HEK293 (cell line): Measurements from ENCODE around the gene TBC1D5.

ENCODE experiments used
- CTCF ChIA-PET: fragments of 350-600 bp; formaldehyde crosslinking; extraction: SDS; loops from one replicate; lab custom pipeline; 2021; ENCODE audit warnings: antibody characterized with exemption; lab: Yijun Ruan, JAX
- POLR2A ChIA-PET: fragments of 300-600 bp; formaldehyde crosslinking; extraction: SDS; loops from one replicate; lab custom pipeline; 2020; ENCODE audit warnings: antibody characterized with exemption, inconsistent platforms; lab: Yijun Ruan, JAX
- H3K27ac ChIP-seq: fragments of 200-500 bp; sonication (Bioruptor generic); 2 replicates; pipeline ENCODE4 v1.5.1; 2014; ENCODE audit warnings: low read depth, low read length, control low read depth, inconsistent platforms; ENCODE audit errors: extremely low read depth
- H3K36me3 ChIP-seq, 2 experiments: fragments of 200-500 bp in 1 of 2; sonication (Bioruptor generic) in 1 of 2; 1 replicate in 1 of 2; 2 replicates in 1 of 2; pipeline ENCODE4 v1.5.1; 2014 to 2017; ENCODE audit warnings: inconsistent platforms in 2 of 2, low read length in 2 of 2; ENCODE audit not compliant: control insufficient read depth in 2 of 2, insufficient read depth in 1 of 2
- H3K4me1 ChIP-seq: fragments of 200-500 bp; sonication (Bioruptor generic); 2 replicates; pipeline ENCODE4 v1.5.1; 2014; ENCODE audit warnings: mild to moderate bottlenecking, low read length, inconsistent platforms; ENCODE audit not compliant: control insufficient read depth, insufficient read depth
- H3K4me3 ChIP-seq: 2 replicates; pipeline ENCODE4 v1.5.1; 2011; ENCODE audit warnings: low read depth, mild to moderate bottlenecking, control low read depth, low read length, moderate library complexity
- H3K9me3 ChIP-seq: fragments of 200-500 bp; sonication (Bioruptor generic); 2 replicates; pipeline ENCODE4 v1.5.1; 2014; ENCODE audit warnings: low read depth, low read length, inconsistent platforms; ENCODE audit not compliant: control insufficient read depth, insufficient read depth
- FEZF1 ChIP-seq: fragments of 450-650 bp; formaldehyde crosslinking; IDR thresholded peaks from 2 replicates; pipeline ENCODE4 v1.5.1; 2016; ENCODE audit warnings: missing biosample characterization, missing genetic modification characterization
- GLI2 ChIP-seq: fragments of 450-650 bp; formaldehyde crosslinking; IDR thresholded peaks from 2 replicates; pipeline ENCODE4; 2017; ENCODE audit warnings: missing biosample characterization, missing genetic modification characterization, low read depth, borderline replicate concordance
- KLF8 ChIP-seq: fragments of 450-650 bp; formaldehyde crosslinking; IDR thresholded peaks from 2 replicates; pipeline ENCODE4 v1.5.1; 2016; ENCODE audit warnings: missing biosample characterization, missing genetic modification characterization
- KLF9 ChIP-seq: fragments of 450-650 bp; formaldehyde crosslinking; IDR thresholded peaks from 2 replicates; pipeline ENCODE4 v1.5.1; 2016; ENCODE audit warnings: missing biosample characterization, missing genetic modification characterization, low read depth
- OSR2 ChIP-seq: fragments of 450-650 bp; formaldehyde crosslinking; IDR thresholded peaks from 2 replicates; pipeline ENCODE4 v1.5.1; 2016; ENCODE audit warnings: missing biosample characterization, missing genetic modification characterization
- PRDM1 ChIP-seq: fragments of 450-650 bp; formaldehyde crosslinking; IDR thresholded peaks from 2 replicates; pipeline ENCODE4; 2016; ENCODE audit warnings: missing biosample characterization, missing genetic modification characterization
- SCRT2 ChIP-seq: fragments of 450-650 bp; formaldehyde crosslinking; IDR thresholded peaks from 2 replicates; pipeline ENCODE4 v1.5.1; 2016; ENCODE audit warnings: missing biosample characterization, missing genetic modification characterization
- TCF7L2 ChIP-seq: IDR thresholded peaks from 2 replicates; pipeline ENCODE4 v1.6.1; 2011; ENCODE audit warnings: low read depth, mild to moderate bottlenecking, inconsistent platforms, low read length, moderate library complexity, borderline replicate concordance
- ZBTB48 ChIP-seq: fragments of 450-650 bp; formaldehyde crosslinking; IDR thresholded peaks from 2 replicates; pipeline ENCODE4 v1.5.1; 2016; ENCODE audit warnings: missing biosample characterization, missing genetic modification characterization
- ZFP37 ChIP-seq: fragments of 450-650 bp; formaldehyde crosslinking; IDR thresholded peaks from 2 replicates; pipeline ENCODE4 v1.5.1; 2016; ENCODE audit warnings: missing biosample characterization, missing genetic modification characterization
- ZFP41 ChIP-seq: fragments of 450-650 bp; formaldehyde crosslinking; IDR thresholded peaks from 2 replicates; pipeline ENCODE4 v1.5.1; 2016; ENCODE audit warnings: missing biosample characterization, missing genetic modification characterization, borderline replicate concordance
- ZIC2 ChIP-seq: fragments of 450-650 bp; formaldehyde crosslinking; IDR thresholded peaks from 2 replicates; pipeline ENCODE4 v1.5.1; 2016; ENCODE audit warnings: missing biosample characterization, missing genetic modification characterization
- ZNF223 ChIP-seq: fragments of 450-650 bp; formaldehyde crosslinking; IDR thresholded peaks from 2 replicates; pipeline ENCODE4 v1.5.1; 2016; ENCODE audit warnings: missing biosample characterization, missing genetic modification characterization
- ZNF311 ChIP-seq: fragments of 450-650 bp; formaldehyde crosslinking; IDR thresholded peaks from 2 replicates; pipeline ENCODE4 v1.5.1; 2017; ENCODE audit warnings: missing biosample characterization, missing genetic modification characterization, borderline replicate concordance
- ZNF335 ChIP-seq: fragments of 450-650 bp; formaldehyde crosslinking; conservative IDR thresholded peaks from 2 replicates; pipeline ENCODE4 v1.5.1; 2016; ENCODE audit warnings: missing biosample characterization, missing genetic modification characterization
- ZNF404 ChIP-seq: fragments of 450-650 bp; formaldehyde crosslinking; IDR thresholded peaks from 2 replicates; pipeline ENCODE4 v1.5.1; 2017; ENCODE audit warnings: missing biosample characterization, missing genetic modification characterization
- ZNF501 ChIP-seq: fragments of 450-650 bp; formaldehyde crosslinking; IDR thresholded peaks from 2 replicates; pipeline ENCODE4 v1.5.1; 2016; ENCODE audit warnings: missing biosample characterization, missing genetic modification characterization
- ZNF658 ChIP-seq: fragments of 450-650 bp; formaldehyde crosslinking; IDR thresholded peaks from 2 replicates; pipeline ENCODE4; 2016; ENCODE audit warnings: missing biosample characterization, missing genetic modification characterization
- ZNF670 ChIP-seq: fragments of 450-650 bp; formaldehyde crosslinking; IDR thresholded peaks from 2 replicates; pipeline ENCODE4 v1.5.1; 2016; ENCODE audit warnings: missing biosample characterization, missing genetic modification characterization, low read depth
- ZNF747 ChIP-seq: fragments of 450-650 bp; formaldehyde crosslinking; IDR thresholded peaks from 2 replicates; pipeline ENCODE4 v1.5.1; 2016; ENCODE audit warnings: missing biosample characterization, missing genetic modification characterization
- TF ChIP-seq, protein P1 (sequence below): fragments of 450-650 bp; formaldehyde crosslinking; IDR thresholded peaks from 2 replicates; pipeline ENCODE4 v1.5.1; 2016; ENCODE audit warnings: missing biosample characterization, missing genetic modification characterization
- TF ChIP-seq, protein P2 (sequence below): fragments of 450-650 bp; formaldehyde crosslinking; IDR thresholded peaks from 2 replicates; pipeline ENCODE4 v1.5.1; 2017; ENCODE audit warnings: missing biosample characterization, missing genetic modification characterization
- TF ChIP-seq, protein P3 (sequence below): fragments of 450-650 bp; formaldehyde crosslinking; IDR thresholded peaks from 2 replicates; pipeline ENCODE4; 2016; ENCODE audit warnings: missing biosample characterization, missing genetic modification characterization
- TF ChIP-seq, protein P4 (sequence below): fragments of 450-650 bp; formaldehyde crosslinking; IDR thresholded peaks from 2 replicates; pipeline ENCODE4 v1.5.1; 2017; ENCODE audit warnings: missing biosample characterization, missing genetic modification characterization
- TF ChIP-seq, protein P5 (sequence below): fragments of 450-650 bp; formaldehyde crosslinking; IDR thresholded peaks from 2 replicates; pipeline ENCODE4 v1.5.1; 2017; ENCODE audit warnings: missing biosample characterization, missing genetic modification characterization
- TF ChIP-seq, protein P6 (sequence below): fragments of 450-650 bp; formaldehyde crosslinking; IDR thresholded peaks from 2 replicates; pipeline ENCODE4 v1.5.1; 2016; ENCODE audit warnings: missing biosample characterization, missing genetic modification characterization
- TF ChIP-seq, protein P7 (sequence below): fragments of 450-650 bp; formaldehyde crosslinking; IDR thresholded peaks from 2 replicates; pipeline ENCODE4 v1.5.1; 2017; ENCODE audit warnings: missing biosample characterization, missing genetic modification characterization

Gene TBC1D5

DNA sequence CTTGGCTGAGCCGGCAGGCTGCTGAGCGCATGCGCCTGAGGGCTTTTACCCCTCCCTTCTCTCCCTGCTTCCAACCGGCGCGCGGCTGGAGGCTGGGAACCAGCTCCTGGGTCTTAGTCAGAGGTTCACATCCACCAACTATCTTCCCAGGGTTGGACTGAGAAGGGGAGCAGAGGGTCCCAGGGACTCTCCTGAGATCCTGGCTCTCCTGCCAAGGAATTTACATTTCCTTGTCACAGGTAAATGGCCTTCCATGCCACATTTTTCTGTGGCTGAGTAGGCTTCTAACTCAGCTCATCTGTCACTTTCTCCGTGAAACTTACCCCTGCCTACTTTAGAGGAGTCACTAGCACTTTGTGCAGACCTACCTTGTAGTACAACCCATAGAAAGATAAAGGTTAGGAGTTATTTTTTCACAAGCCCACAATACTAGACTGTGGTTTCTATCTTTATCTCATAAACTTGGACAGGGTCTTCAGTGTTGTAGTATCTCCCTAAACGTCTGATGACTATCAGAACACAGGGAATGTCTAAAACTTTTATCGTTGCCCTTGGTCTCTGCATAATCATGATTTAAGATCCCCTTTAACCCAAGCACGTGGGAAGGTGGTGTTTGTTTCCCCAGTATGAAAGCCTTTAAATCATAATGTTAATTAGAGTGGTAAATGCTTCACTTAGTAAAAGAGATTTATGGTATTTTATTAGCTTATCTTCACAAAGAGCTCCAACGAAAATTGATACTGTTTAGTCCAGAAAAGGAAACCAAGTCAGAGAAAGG is 638 bp upstream of the TBC1D5 start:
- Histone ChIP-seq H3K9me3 (no peaks in the 10 kb centered on the region), H3K4me3 (peak overlapping the region; percentile 71), H3K36me3 (no peaks in the 10 kb centered on the region), H3K27ac (peak overlapping the region; percentile 100), H3K4me1 (peaks cover 9% of the 10 kb centered on the region; the same call in 1 of the 2 replicates)
- ChIA-PET CTCF (interaction anchor here (1.8 to 2.2 kb wide), 2 partner anchors 98 kb away, joined by 6 to 12 read pairs; no protein-coding TSS in a partner anchor), POLR2A (interaction anchor here (0.8 to 1.6 kb wide), 8 partner anchors 10 to 389 kb away, joined by 3 to 7 read pairs (median 3); no protein-coding TSS in a partner anchor)
- TF ChIP-seq, protein P1, sequence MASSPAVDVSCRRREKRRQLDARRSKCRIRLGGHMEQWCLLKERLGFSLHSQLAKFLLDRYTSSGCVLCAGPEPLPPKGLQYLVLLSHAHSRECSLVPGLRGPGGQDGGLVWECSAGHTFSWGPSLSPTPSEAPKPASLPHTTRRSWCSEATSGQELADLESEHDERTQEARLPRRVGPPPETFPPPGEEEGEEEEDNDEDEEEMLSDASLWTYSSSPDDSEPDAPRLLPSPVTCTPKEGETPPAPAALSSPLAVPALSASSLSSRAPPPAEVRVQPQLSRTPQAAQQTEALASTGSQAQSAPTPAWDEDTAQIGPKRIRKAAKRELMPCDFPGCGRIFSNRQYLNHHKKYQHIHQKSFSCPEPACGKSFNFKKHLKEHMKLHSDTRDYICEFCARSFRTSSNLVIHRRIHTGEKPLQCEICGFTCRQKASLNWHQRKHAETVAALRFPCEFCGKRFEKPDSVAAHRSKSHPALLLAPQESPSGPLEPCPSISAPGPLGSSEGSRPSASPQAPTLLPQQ (tag by site-specific recombination): no peak
- no peak for TF ChIP-seq KLF9 (tag by site-specific recombination)
- TF ChIP-seq, protein P2, sequence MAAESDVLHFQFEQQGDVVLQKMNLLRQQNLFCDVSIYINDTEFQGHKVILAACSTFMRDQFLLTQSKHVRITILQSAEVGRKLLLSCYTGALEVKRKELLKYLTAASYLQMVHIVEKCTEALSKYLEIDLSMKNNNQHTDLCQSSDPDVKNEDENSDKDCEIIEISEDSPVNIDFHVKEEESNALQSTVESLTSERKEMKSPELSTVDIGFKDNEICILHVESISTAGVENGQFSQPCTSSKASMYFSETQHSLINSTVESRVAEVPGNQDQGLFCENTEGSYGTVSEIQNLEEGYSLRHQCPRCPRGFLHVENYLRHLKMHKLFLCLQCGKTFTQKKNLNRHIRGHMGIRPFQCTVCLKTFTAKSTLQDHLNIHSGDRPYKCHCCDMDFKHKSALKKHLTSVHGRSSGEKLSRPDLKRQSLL (tag by site-specific recombination): no peak
- TF ChIP-seq, protein P3, sequence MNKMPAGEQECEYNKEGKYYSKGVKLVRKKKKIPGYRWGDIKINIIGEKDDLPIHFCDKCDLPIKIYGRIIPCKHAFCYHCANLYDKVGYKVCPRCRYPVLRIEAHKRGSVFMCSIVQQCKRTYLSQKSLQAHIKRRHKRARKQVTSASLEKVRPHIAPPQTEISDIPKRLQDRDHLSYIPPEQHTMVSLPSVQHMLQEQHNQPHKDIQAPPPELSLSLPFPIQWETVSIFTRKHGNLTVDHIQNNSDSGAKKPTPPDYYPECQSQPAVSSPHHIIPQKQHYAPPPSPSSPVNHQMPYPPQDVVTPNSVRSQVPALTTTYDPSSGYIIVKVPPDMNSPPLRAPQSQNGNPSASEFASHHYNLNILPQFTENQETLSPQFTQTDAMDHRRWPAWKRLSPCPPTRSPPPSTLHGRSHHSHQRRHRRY (tag by site-specific recombination): no peak
- peak; percentile 10; the same call in 1 of the 2 replicates for TF ChIP-seq ZNF335 (tag by site-specific recombination)
- TF ChIP-seq, protein P4, sequence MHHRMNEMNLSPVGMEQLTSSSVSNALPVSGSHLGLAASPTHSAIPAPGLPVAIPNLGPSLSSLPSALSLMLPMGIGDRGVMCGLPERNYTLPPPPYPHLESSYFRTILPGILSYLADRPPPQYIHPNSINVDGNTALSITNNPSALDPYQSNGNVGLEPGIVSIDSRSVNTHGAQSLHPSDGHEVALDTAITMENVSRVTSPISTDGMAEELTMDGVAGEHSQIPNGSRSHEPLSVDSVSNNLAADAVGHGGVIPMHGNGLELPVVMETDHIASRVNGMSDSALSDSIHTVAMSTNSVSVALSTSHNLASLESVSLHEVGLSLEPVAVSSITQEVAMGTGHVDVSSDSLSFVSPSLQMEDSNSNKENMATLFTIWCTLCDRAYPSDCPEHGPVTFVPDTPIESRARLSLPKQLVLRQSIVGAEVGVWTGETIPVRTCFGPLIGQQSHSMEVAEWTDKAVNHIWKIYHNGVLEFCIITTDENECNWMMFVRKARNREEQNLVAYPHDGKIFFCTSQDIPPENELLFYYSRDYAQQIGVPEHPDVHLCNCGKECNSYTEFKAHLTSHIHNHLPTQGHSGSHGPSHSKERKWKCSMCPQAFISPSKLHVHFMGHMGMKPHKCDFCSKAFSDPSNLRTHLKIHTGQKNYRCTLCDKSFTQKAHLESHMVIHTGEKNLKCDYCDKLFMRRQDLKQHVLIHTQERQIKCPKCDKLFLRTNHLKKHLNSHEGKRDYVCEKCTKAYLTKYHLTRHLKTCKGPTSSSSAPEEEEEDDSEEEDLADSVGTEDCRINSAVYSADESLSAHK (tag by site-specific recombination): peak; percentile 62; the same call in 1 of the 2 replicates
- TF ChIP-seq ZNF658 (tag by site-specific recombination): no peak
- no peak for TF ChIP-seq ZNF404
- no peak for TF ChIP-seq KLF8
- peak; percentile 25; the same call in 1 of the 2 replicates for TF ChIP-seq OSR2 (tag by site-specific recombination)
- no peak for TF ChIP-seq ZNF747
- TF ChIP-seq GLI2 (tag by site-specific recombination): peak; percentile 53; the same call in 1 of the 2 replicates
- peak; percentile 45; the same call in 1 of the 2 replicates for TF ChIP-seq ZBTB48 (tag by site-specific recombination)
- TF ChIP-seq ZNF223 (tag by site-specific recombination): no peak
- no peak for TF ChIP-seq SCRT2 (tag by site-specific recombination)
- TF ChIP-seq, protein P5, sequence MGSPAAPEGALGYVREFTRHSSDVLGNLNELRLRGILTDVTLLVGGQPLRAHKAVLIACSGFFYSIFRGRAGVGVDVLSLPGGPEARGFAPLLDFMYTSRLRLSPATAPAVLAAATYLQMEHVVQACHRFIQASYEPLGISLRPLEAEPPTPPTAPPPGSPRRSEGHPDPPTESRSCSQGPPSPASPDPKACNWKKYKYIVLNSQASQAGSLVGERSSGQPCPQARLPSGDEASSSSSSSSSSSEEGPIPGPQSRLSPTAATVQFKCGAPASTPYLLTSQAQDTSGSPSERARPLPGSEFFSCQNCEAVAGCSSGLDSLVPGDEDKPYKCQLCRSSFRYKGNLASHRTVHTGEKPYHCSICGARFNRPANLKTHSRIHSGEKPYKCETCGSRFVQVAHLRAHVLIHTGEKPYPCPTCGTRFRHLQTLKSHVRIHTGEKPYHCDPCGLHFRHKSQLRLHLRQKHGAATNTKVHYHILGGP: no peak
- no peak for TF ChIP-seq ZFP41 (tag by site-specific recombination)
- TF ChIP-seq ZNF311 (tag by site-specific recombination): no peak
- no peak for TF ChIP-seq ZNF670 (tag by site-specific recombination)
- TF ChIP-seq TCF7L2: peak; percentile 26; the same call in 1 of the 2 replicates
- TF ChIP-seq ZNF501 (tag by site-specific recombination): 0 out of 2 replicates have a peak, but pooled peaks have one; percentile 55
- TF ChIP-seq ZIC2: no peak
- TF ChIP-seq, protein P6, sequence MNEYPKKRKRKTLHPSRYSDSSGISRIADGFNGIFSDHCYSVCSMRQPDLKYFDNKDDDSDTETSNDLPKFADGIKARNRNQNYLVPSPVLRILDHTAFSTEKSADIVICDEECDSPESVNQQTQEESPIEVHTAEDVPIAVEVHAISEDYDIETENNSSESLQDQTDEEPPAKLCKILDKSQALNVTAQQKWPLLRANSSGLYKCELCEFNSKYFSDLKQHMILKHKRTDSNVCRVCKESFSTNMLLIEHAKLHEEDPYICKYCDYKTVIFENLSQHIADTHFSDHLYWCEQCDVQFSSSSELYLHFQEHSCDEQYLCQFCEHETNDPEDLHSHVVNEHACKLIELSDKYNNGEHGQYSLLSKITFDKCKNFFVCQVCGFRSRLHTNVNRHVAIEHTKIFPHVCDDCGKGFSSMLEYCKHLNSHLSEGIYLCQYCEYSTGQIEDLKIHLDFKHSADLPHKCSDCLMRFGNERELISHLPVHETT (tag by site-specific recombination): no peak
- no peak for TF ChIP-seq ZFP37
- TF ChIP-seq, protein P7, sequence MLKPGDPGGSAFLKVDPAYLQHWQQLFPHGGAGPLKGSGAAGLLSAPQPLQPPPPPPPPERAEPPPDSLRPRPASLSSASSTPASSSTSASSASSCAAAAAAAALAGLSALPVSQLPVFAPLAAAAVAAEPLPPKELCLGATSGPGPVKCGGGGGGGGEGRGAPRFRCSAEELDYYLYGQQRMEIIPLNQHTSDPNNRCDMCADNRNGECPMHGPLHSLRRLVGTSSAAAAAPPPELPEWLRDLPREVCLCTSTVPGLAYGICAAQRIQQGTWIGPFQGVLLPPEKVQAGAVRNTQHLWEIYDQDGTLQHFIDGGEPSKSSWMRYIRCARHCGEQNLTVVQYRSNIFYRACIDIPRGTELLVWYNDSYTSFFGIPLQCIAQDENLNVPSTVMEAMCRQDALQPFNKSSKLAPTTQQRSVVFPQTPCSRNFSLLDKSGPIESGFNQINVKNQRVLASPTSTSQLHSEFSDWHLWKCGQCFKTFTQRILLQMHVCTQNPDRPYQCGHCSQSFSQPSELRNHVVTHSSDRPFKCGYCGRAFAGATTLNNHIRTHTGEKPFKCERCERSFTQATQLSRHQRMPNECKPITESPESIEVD (tag by site-specific recombination): peak; percentile 61
- TF ChIP-seq PRDM1 (tag by site-specific recombination): peak; percentile 52
- TF ChIP-seq FEZF1 (tag by site-specific recombination): peak; percentile 70
